Stimulated activated CD4-positive, alpha-beta T cell treated with anti-CD3 and anti-CD28 coated beads, Interleukin-2, amount 100 ng/mL, for 4 hours (primary cell): ENCODE results near the gene FOXO4.

Experiments
- DNase-seq: peaks from one replicate; pipeline ENCODE4 v3.0.0-alpha.2; 2020; ENCODE audit warnings: low read depth

FOXO4 gene

DNA sequence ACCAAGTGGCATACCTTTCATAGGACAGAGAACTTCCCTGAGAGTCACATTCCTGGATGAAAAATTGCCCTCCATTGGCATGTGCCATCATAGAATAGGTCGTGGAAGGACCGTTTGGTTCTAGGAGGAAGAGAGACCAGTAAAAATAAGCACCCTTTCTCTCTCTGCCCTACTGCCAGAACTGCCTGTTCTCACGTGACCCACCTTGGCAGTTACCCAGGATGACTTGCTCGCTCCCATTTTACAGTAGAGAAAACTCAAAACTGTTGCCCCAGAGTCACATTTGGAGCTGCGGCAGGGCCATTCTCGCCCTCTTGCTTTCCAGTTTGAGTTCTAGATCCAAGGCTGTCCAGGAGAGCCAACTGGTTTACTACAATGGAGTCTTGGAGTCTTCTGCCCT, 47.9 kb downstream of the FOXO4 start:
- no peak for DNase-seq

GRCh38 chrX:71144651-71145050, 49.0 kb downstream of the FOXO4 start, which contains the start of gene NLGN3:
NLGN3 (plus strand) TSS chrX:71144841; CDS start chrX:71147750, 2,909 bp downstream.
- DNase-seq, result no peak

DNA sequence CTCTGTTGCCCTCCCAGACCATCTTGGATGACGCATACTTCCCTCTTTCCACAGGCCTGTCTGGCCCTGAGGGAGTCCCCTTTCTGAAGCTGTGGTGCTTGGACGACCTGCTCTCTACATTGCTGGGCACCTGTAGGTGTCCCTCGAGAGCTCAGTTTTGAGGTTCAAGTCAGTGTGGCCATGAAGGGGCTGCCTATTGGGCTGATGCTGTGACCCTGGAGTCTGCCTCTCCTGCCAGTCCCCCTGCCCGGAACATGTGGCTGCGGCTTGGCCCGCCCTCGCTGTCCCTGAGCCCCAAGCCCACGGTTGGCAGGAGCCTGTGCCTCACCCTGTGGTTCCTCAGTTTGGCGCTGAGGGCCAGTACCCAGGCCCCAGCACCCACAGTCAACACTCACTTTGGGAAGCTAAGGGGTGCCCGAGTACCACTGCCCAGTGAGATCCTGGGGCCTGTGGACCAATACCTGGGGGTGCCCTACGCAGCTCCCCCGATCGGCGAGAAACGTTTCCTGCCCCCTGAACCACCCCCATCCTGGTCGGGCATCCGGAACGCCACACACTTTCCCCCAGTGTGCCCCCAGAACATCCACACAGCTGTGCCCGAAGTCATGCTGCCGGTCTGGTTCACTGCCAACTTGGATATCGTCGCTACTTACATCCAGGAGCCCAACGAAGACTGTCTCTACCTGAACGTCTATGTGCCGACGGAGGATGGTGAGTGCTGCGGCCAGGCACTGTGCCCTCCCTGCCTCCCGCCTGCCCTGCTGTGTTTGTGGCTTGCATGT, 52.0 kb downstream of the FOXO4 start:
- no peak for DNase-seq

GRCh38 chrX:71148278-71148663, 52.6 kb downstream of the FOXO4 start:
- no peak for DNase-seq

- no peak for DNase-seq
Observed at GRCh38 chrX:71151366-71151765, 55.7 kb downstream of the FOXO4 start.
